ENCODE results near the gene THSD4. TPM values are rescaled to one million over a fixed set of nuclear protein-coding genes. Genes with fewer than 3 reads are reported as not detected.
"Not testable (repeated sequence)": the region's sequence is repeated elsewhere in the genome, so short reads cannot be mapped to it uniquely, and the experiment has no call there.

Gene THSD4
- polyA plus RNA-seq, 1 donor = 30.2 TPM

GRCh38 chr15:71189718-71190117 lies 74.4 kb downstream of the THSD4 start:
- no peak for DNase-seq

GRCh38 chr15:71191296-71191695 lies 76.0 kb downstream of the THSD4 start:
- no peak for DNase-seq

GRCh38 chr15:71192816-71193215 lies 77.5 kb downstream of the THSD4 start:
- no peak for DNase-seq

- no peak for DNase-seq
Observed at GRCh38 chr15:71194286-71194685, 79.0 kb downstream of the THSD4 start.

GRCh38 chr15:71195242-71195641 lies 80.0 kb downstream of the THSD4 start:
- no peak for DNase-seq

GRCh38 chr15:71197620-71198019 lies 82.3 kb downstream of the THSD4 start:
- DNase-seq = no peak

- DNase-seq = no peak
Observed at GRCh38 chr15:71198846-71199245, 83.6 kb downstream of the THSD4 start.

GRCh38 chr15:71199384-71200351 lies 84.4 kb downstream of the THSD4 start:
- DNase-seq = no peak

- peak; percentile 41 for DNase-seq
Observed at GRCh38 chr15:71201477-71201876, 86.2 kb downstream of the THSD4 start.

GRCh38 chr15:71202712-71203111 lies 87.4 kb downstream of the THSD4 start:
- DNase-seq = no peak

- DNase-seq = no peak
Observed at GRCh38 chr15:71203586-71204474, 88.6 kb downstream of the THSD4 start.

GRCh38 chr15:71207141-71207540 lies 91.9 kb downstream of the THSD4 start:
- DNase-seq = no peak

- no peak for DNase-seq
Observed at GRCh38 chr15:71212146-71212545, 96.9 kb downstream of the THSD4 start.

- DNase-seq = not testable (repeated sequence)
Observed at GRCh38 chr15:71213943-71214342, 98.7 kb downstream of the THSD4 start.

- DNase-seq = no peak
Observed at GRCh38 chr15:71215126-71215894, 100.0 kb downstream of the THSD4 start.

GRCh38 chr15:71218272-71218805 lies 103.1 kb downstream of the THSD4 start:
- DNase-seq = no peak

- DNase-seq = no peak
Observed at GRCh38 chr15:71219101-71219500, 103.8 kb downstream of the THSD4 start.

- DNase-seq = no peak
Observed at GRCh38 chr15:71219645-71220044, 104.4 kb downstream of the THSD4 start.

GRCh38 chr15:71220828-71221227 lies 105.6 kb downstream of the THSD4 start:
- DNase-seq = no peak

GRCh38 chr15:71221417-71221816 lies 106.1 kb downstream of the THSD4 start:
- no peak for DNase-seq

- DNase-seq = no peak
Observed at GRCh38 chr15:71223516-71223915, 108.2 kb downstream of the THSD4 start.

- DNase-seq = no peak
Observed at GRCh38 chr15:71224024-71224423, 108.8 kb downstream of the THSD4 start.

Data from left kidney (tissue), 2 donors.